Caco-2 (cell line): ENCODE results near the gene MFNG. TPM values are rescaled to one million over a fixed set of nuclear protein-coding genes. Genes with fewer than 3 reads are reported as not detected.

ENCODE experiments used
- BruUV-seq: library from RNA; stranded (reverse); fragments of 400-500 nt; replicated peaks from 2 replicates; lab custom pipeline; 2021; lab: Mats Ljungman, UMichigan
- CTCF ChIA-PET: fragments of 300-600 bp; sonication (Branson Sonifier 250); formaldehyde crosslinking; loops from one replicate; lab custom pipeline; 2022; ENCODE audit warnings: antibody characterized with exemption; lab: Charles Lee
- POLR2A ChIA-PET: fragments of 300-600 bp; sonication (Branson Sonifier 250); formaldehyde crosslinking; loops from one replicate; lab custom pipeline; 2022; ENCODE audit warnings: antibody characterized with exemption; lab: Charles Lee
- DNase-seq, 2 experiments: peaks; one replicate each; pipeline versions ENCODE4 v3.0.0 to v3.0.0-alpha.2; 2020 to 2022
- H3K27me3 ChIP-seq: replicated peaks from 2 replicates; pipeline ENCODE4 v1.6.0; 2011; ENCODE audit warnings: low read length; ENCODE audit not compliant: control insufficient read depth, insufficient read depth
- H3K36me3 ChIP-seq: 2 replicates; pipeline ENCODE4 v1.5.1; 2011; ENCODE audit warnings: low read length; ENCODE audit not compliant: control insufficient read depth, insufficient read depth
- H3K4me1 ChIP-seq: fragments of 250-450 bp; sonication (Bioruptor Pico); 2 replicates; pipeline ENCODE4 v1.5.1; 2020; ENCODE audit warnings: mild to moderate bottlenecking
- H3K4me3 ChIP-seq: 2 replicates; pipeline ENCODE4 v1.5.1; 2011; ENCODE audit warnings: low read depth, mild to moderate bottlenecking, control low read depth, low read length
- H3K9me3 ChIP-seq: fragments of 250-450 bp; sonication (Bioruptor Pico); 2 replicates; pipeline ENCODE4 v1.5.1; 2020; ENCODE audit warnings: mild to moderate bottlenecking, moderate library complexity
- H3K27ac Mint-ChIP-seq: one replicate; pipeline ENCODE4 v1.8.0; 2022; ENCODE audit warnings: mixed read lengths; ENCODE audit not compliant: unreplicated experiment
- H3K27me3 Mint-ChIP-seq: one replicate; pipeline ENCODE4 v1.8.0; 2022; ENCODE audit warnings: mixed read lengths; ENCODE audit not compliant: insufficient read depth, unreplicated experiment
- H3K36me3 Mint-ChIP-seq: one replicate; pipeline ENCODE4 v1.8.0; 2022; ENCODE audit warnings: mild to moderate bottlenecking, mixed read lengths; ENCODE audit not compliant: insufficient read depth, unreplicated experiment
- H3K4me1 Mint-ChIP-seq: one replicate; pipeline ENCODE4 v1.8.0; 2022; ENCODE audit warnings: low read depth, mixed read lengths; ENCODE audit not compliant: unreplicated experiment
- H3K4me3 Mint-ChIP-seq: one replicate; pipeline ENCODE4 v1.8.0; 2022; ENCODE audit warnings: mild to moderate bottlenecking, moderate library complexity, mixed read lengths; ENCODE audit not compliant: unreplicated experiment
- H3K9me3 Mint-ChIP-seq: one replicate; pipeline ENCODE4 v1.8.0; 2022; ENCODE audit warnings: mixed read lengths; ENCODE audit not compliant: unreplicated experiment
- CTCF ChIP-seq, 2 experiments: fragments of 200-600 bp in 1 of 2; IDR thresholded peaks; 1 replicate in 1 of 2; 2 replicates in 1 of 2; pipeline versions ENCODE4 v1.5.1 to v1.8.0; 2011 to 2022; ENCODE audit warnings: antibody characterized with exemption in 1 of 2, control low read depth in 1 of 2, inconsistent platforms in 1 of 2, low read depth in 1 of 2, low read length in 1 of 2, mild to moderate bottlenecking in 1 of 2, moderate library complexity in 1 of 2; ENCODE audit not compliant: insufficient read depth in 1 of 2, severe bottlenecking in 1 of 2, unreplicated experiment in 1 of 2
- intact Hi-C: fragments of 100-400 bp; cut with micrococcal nuclease; formaldehyde crosslinking; loops from one replicate; pipeline ENCODE4 v1.10.0; 2022; ENCODE audit not compliant: unreplicated experiment
- total RNA-seq: library from RNA; stranded (reverse); gene quantifications from 2 replicates; pipeline ENCODE4 v1.2.3, GENCODE V29; 2022

MFNG gene
- total RNA-seq, 1 experiment from 2014 or later: 3.6 TPM

DNA sequence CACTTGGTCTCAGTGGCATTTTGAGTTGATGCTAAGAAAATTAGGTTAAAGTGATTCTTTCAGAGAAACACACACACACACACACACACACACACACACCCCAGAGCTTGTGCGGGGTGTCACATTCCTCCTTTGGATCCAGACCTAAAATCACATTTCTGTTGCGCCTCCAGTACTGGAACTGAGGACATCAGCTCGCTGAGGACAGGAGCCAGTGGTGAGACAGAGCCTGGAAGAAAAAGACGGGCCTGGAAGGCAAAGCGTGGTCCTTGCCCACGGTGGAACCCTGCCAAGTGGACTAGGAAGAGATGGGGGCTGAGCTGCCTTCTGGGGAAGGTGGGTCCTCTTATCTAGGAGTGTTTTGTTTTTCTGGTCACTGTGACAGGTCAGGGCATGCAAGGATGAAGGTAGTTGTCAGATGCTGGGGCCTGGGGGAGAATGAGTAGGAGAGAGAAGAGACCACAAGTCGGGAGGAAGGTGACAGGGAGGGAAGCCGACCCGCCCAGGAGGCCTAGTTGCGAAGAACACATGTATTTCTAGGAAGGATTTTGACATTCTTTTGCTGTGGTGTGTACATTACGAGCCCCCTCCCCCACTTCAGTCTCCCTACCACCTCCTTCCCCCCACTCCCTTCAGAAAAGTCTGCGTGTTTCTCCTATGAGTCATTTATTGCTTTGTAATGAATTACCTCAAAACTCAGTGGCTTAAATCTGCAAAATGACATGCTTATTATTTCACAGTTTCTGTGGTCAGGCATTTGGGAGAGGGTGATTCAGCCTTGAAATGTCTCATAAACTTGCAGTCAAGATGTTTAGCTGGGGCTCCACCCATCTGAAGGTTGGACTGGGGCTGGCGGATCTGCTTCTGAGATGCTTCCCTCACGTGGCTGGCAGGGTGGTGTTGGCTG is 54.1 kb downstream of the MFNG start:
- BruUV-seq: TSS peak; percentile 57
- no peak overlapping the region for H3K4me3 ChIP-seq
- CTCF ChIA-PET: interaction anchor here (1.0 to 1.4 kb wide), 3 partner anchors 23 to 232 kb away, joined by 3 read pairs; no protein-coding TSS in a partner anchor
- intact Hi-C loops: loop anchor here (1.0 to 2.0 kb wide), 2 partner anchors 25 to 77 kb away; no protein-coding TSS in a partner anchor
- Mint-ChIP-seq H3K27ac (peak overlapping the region; percentile 69), H3K36me3 (peaks cover 9% of the 10 kb centered on the region), H3K27me3 (no peaks in the 10 kb centered on the region), H3K4me3 (peak overlapping the region; percentile 24), H3K4me1 (peaks cover 45% of the 10 kb centered on the region), H3K9me3 (no peaks in the 10 kb centered on the region)
- POLR2A ChIA-PET: interaction anchor here (1.0 kb wide), 1 partner anchor 23 kb away, joined by 3 read pairs; no protein-coding TSS in a partner anchor
- TF ChIP-seq CTCF (IDR thresholded peaks at IDR 0.05; ENCODE audit: insufficient read depth in 1 of 2, low read depth in 1 of 2, low read length in 1 of 2, severe bottlenecking in 1 of 2, unreplicated experiment in 1 of 2): no peak
- peaks cover 35% of the 10 kb centered on the region for H3K4me1 ChIP-seq
- no peaks in the 10 kb centered on the region for H3K9me3 ChIP-seq
- no peaks in the 10 kb centered on the region for H3K36me3 ChIP-seq
- no peaks in the 10 kb centered on the region for H3K27me3 ChIP-seq
- peak; percentile 67 to 76 for DNase-seq

GRCh38 chr22:37431366-37431765 is 54.8 kb downstream of the MFNG start:
- H3K9me3 Mint-ChIP-seq: no peaks in the 10 kb centered on the region
- intact Hi-C loops: no loop called here
- DNase-seq: no peak
- TF ChIP-seq CTCF (IDR thresholded peaks at IDR 0.05; ENCODE audit: insufficient read depth in 1 of 2, low read depth in 1 of 2, low read length in 1 of 2, severe bottlenecking in 1 of 2, unreplicated experiment in 1 of 2): no peak
- peak overlapping the region; percentile 69 for H3K27ac Mint-ChIP-seq
- H3K4me1 Mint-ChIP-seq: peaks cover 45% of the 10 kb centered on the region
- Histone ChIP-seq H3K4me3 (no peak overlapping the region), H3K36me3 (no peaks in the 10 kb centered on the region), H3K27me3 (no peaks in the 10 kb centered on the region), H3K4me1 (peaks cover 35% of the 10 kb centered on the region), H3K9me3 (no peaks in the 10 kb centered on the region)
- H3K36me3 Mint-ChIP-seq: peaks cover 9% of the 10 kb centered on the region
- no TSS peak for BruUV-seq
- CTCF ChIA-PET: interaction anchor here (1.0 to 1.4 kb wide), 2 partner anchors 24 to 41 kb away, joined by 3 read pairs; no protein-coding TSS in a partner anchor
- POLR2A ChIA-PET: interaction anchor here (1.0 kb wide), 1 partner anchor 23 kb away, joined by 3 read pairs; no protein-coding TSS in a partner anchor
- H3K27me3 Mint-ChIP-seq: no peaks in the 10 kb centered on the region
- no peak overlapping the region for H3K4me3 Mint-ChIP-seq

GRCh38 chr22:37430941-37431340 is 55.2 kb downstream of the MFNG start:
- intact Hi-C loops: no loop called here
- H3K27me3 ChIP-seq: no peaks in the 10 kb centered on the region
- H3K27ac Mint-ChIP-seq: peak overlapping the region; percentile 69
- peaks cover 35% of the 10 kb centered on the region for H3K4me1 ChIP-seq
- no peaks in the 10 kb centered on the region for H3K9me3 Mint-ChIP-seq
- H3K4me1 Mint-ChIP-seq: peaks cover 45% of the 10 kb centered on the region
- TF ChIP-seq CTCF (IDR thresholded peaks at IDR 0.05; ENCODE audit: insufficient read depth in 1 of 2, low read depth in 1 of 2, low read length in 1 of 2, severe bottlenecking in 1 of 2, unreplicated experiment in 1 of 2): no peak
- BruUV-seq: no TSS peak
- no peaks in the 10 kb centered on the region for H3K36me3 ChIP-seq
- no peak overlapping the region for H3K4me3 ChIP-seq
- no peak for DNase-seq
- peaks cover 9% of the 10 kb centered on the region for H3K36me3 Mint-ChIP-seq
- H3K27me3 Mint-ChIP-seq: no peaks in the 10 kb centered on the region
- POLR2A ChIA-PET: no interaction called here
- CTCF ChIA-PET: interaction anchor here (0.6 to 1.0 kb wide), 2 partner anchors 42 to 177 kb away, joined by 3 to 9 read pairs; no protein-coding TSS in a partner anchor
- no peaks in the 10 kb centered on the region for H3K9me3 ChIP-seq
- H3K4me3 Mint-ChIP-seq: no peak overlapping the region
